ENCODE results near the gene HCRTR2.

HCRTR2 gene

GRCh38 chr6:55319961-55320695 is 145.8 kb downstream of the HCRTR2 start:
- Histone ChIP-seq H3K4me3 (no peak overlapping the region), H3K27me3 (ENCODE audit: low read depth) (no peaks in the 10 kb centered on the region; the same call in none of the 2 replicates), H3K36me3 (replicated peaks) (no peaks in the 10 kb centered on the region), H3K9me3 (no peaks in the 10 kb centered on the region), H3K4me1 (no peaks in the 10 kb centered on the region)
- DNase-seq (ENCODE audit: low spot score in 2 of 2), result no peak
- in situ Hi-C loops (cut with MboI; ENCODE audit: low sequenced_read_pairs), result no loop called here

GRCh38 chr6:55320696-55321086 is 146.4 kb downstream of the HCRTR2 start:
- in situ Hi-C loops (cut with MboI; ENCODE audit: low sequenced_read_pairs), result no loop called here
- DNase-seq (ENCODE audit: low spot score in 2 of 2), result no peak

GRCh38 chr6:55327169-55327568 is 152.9 kb downstream of the HCRTR2 start, which contains the start of gene GFRAL:
TSS of gene GFRAL (plus strand) at chr6:55327469. CDS start at chr6:55327555, 86 bp downstream.
- Histone ChIP-seq H3K27me3 (ENCODE audit: low read depth) (no peaks in the 10 kb centered on the region; the same call in none of the 2 replicates), H3K4me1 (no peaks in the 10 kb centered on the region)

More at GRCh38 chr6:55320696-55321086, 146.4 kb downstream of the HCRTR2 start:
- Histone ChIP-seq H3K9me3 (no peaks in the 10 kb centered on the region), H3K4me3 (no peak overlapping the region), H3K4me1 (no peaks in the 10 kb centered on the region), H3K36me3 (replicated peaks) (no peaks in the 10 kb centered on the region), H3K27me3 (ENCODE audit: low read depth) (no peaks in the 10 kb centered on the region; the same call in none of the 2 replicates)

More at GRCh38 chr6:55327169-55327568, 152.9 kb downstream of the HCRTR2 start, which contains the start of gene GFRAL:
- no peak for DNase-seq (ENCODE audit: low spot score in 2 of 2)
- in situ Hi-C loops (cut with MboI; ENCODE audit: low sequenced_read_pairs), result no loop called here
- Histone ChIP-seq H3K4me3 (no peak within 1 kb of the TSS), H3K36me3 (replicated peaks) (no peaks in the 10 kb centered on the region), H3K9me3 (no peaks in the 10 kb centered on the region)
